Epidermal melanocyte (primary cell): Measurements from ENCODE around the gene MTMR11.
"Not testable (repeated sequence)": the region's sequence is repeated elsewhere in the genome, so short reads cannot be mapped to it uniquely, and the experiment has no call there.

Source experiments
- DNase-seq: peaks from one replicate; pipeline ENCODE4 v3.0.0; 2011; ENCODE audit warnings: low spot score; ENCODE audit not compliant: insufficient read length

The MTMR11 gene

DNA sequence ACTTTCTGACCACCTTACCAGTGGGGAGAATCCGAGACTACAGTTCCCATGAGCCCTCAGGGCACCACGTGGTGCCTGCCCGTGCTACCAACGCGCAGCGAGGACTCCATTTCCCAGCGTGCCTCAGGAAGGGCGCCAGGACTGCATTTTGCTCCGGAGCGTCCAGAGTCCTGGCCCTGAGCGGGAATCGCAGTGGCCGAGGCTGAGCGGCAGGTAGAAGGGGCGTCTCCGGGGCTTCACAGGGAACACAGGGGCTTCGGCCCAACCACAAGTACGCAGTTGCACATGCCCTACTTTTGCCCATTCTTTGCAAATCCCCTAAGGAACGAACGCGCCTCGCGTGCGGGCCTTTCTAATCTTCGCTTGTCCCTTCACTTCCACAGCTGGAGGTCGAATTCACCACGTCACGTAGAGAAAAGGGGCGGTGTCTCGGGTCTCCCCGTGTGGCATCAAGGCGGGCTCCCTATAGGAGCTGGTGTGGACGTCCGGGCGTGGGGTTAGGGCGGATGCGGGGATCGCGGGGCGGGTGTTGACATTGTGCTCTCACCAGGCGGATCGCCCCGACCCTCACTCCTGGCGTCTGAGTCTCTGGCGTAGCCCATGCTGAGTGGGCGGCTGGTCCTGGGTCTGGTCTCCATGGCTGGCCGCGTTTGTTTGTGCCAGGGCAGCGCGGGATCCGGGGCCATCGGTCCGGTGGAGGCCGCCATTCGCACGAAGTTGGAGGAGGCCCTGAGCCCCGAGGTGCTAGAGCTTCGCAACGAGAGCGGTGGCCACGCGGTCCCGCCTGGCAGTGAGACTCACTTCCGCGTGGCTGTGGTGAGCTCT is 37.0 kb downstream of the MTMR11 start, which contains the start of gene BOLA1:
BOLA1 (plus strand) TSS at position 109 of the 825 bp plus-strand sequence; CDS start at position 601, 492 bp downstream.
- peak; percentile 99 for DNase-seq

GRCh38 chr1:149896575-149896974 is 40.1 kb downstream of the MTMR11 start:
- DNase-seq: no peak

DNA sequence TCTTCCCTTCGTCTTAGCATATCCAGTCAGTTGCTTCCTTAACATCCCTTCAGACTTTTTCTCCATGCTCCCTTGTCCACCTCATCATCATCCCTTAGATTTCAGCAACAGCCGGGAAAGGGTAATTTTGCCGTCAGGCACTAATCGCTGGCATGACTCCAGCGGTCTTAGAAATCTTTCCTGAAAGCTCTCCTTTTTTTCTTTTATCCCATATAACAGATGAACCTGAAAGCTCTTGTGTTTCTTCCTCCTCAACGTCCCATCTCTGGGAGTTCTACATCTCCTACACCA is 47.7 kb downstream of the MTMR11 start:
- DNase-seq: no peak

DNA sequence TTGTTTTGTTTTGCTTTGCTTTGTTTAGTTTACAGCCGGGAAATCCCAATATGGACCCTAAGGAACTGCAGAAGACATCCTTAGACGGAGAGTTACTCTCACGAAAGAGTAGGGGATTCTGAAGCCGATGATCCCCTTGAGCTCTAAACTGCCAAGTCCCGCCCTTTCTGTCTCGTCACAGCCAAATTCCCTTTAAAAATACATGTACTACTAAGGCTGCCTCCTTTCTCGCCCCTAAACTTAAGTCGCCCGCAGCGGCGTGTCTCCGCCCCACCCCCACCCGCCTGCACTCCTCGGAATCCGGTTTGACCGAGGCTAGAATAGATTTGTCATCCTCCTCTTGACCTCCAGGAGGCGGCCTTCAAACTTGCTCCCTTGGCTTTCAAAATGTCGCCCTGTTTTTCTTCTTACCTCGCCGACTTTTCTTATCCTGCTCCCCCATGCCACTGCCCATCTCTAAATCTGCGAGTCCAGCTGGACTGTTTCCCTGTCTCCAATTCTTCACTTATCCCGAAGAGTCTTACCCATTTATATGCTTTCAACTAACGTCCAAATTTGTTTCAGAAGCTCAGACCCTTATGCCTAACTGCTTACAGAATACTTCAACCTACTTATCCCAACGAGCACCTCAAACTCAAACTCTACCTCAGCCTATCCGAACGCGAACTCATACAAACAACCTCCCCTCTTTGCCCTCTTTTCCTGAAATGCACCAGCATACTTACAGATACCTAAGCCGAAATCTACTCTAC is 48.3 kb downstream of the MTMR11 start:
- DNase-seq: no peak

GRCh38 chr1:149887456-149888246 is 49.0 kb downstream of the MTMR11 start:
- peak; percentile 52 for DNase-seq

DNA sequence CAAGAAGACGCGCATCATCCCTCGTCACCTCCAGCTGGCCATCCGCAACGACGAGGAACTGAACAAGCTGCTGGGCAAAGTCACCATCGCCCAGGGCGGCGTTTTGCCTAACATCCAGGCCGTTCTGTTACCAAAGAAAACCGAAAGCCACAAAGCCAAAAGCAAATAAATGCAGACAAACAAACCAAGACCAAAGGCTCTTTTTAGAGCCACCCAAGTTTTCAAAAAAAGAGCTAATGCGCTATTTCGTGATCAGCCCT is 49.6 kb downstream of the MTMR11 start:
- not testable (repeated sequence) for DNase-seq

DNA sequence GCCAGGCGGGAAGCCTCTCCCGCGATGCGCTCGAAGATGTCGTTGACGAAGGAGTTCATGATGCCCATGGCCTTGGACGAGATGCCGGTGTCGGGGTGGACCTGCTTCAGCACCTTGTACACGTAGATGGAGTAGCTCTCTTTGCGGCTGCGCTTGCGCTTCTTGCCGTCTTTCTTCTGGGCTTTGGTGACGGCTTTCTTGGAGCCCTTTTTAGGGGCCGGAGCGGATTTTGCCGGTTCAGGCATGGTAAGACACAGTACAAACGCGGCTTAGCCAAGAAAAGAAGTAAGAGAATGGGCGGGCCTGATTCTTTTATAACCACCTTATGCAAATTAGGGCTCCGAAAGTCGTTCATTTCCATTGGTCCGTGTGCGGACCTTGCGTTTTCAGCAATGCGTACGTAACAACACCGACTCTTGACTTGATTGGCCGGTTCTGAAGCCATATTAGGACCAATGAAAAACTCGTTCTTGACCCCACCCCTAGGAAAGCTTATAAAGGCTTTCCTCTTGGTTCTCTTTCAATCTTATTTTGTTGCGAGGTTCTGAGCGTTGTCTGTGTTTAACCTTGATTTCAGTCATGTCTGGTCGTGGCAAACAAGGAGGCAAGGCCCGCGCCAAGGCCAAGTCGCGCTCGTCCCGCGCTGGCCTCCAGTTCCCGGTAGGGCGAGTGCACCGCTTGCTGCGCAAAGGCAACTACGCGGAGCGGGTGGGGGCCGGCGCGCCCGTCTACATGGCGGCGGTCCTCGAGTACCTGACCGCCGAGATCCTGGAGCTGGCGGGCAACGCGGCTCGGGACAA is 50.1 kb downstream of the MTMR11 start:
- peak; percentile 64 for DNase-seq

DNA sequence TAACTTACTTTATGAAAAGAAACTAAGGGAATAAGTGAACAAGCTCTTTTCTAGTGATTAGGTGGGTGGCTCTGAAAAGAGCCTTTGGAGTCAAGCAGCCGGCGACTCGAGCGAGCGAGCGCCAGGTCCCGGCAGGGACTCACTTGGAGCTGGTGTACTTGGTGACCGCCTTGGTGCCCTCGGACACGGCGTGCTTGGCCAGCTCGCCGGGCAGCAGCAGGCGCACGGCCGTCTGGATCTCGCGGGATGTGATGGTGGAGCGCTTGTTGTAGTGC is 50.6 kb downstream of the MTMR11 start:
- DNase-seq: not testable (repeated sequence)

DNA sequence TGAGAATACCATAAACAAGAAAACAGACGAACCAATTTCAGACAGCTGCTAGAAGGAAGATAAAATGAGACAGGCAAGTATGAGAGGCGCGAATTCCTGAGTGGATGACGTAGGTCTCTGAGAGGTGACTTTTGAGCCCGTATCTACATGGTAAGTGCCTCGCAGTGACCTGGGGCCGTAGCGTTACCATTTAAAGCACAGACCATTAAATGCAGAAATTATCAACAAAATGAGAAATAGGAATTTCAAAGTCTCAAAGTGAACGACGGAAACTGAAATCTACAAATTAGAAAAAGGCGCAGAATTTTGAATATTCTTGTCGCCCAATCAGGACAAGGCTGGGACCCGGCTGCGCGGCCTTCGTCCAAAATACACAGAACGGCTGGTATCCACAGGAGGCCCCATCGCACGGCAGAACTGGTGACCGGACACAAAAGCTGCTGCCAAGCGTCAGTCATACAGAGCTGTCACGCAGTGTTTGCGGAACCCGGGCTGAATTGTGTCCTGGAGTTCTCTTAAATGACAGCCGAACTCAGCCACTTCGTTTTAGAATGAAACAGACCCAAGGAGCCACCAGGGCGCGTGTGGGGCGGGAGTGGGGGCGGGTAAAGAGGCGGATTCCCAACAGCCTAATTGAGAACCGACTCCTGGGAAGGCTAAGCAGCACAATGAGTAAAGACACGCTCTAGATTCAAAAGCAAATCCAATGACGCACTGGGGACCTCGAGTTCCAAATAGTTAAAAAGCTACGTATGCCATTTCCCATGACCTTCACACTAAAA is 51.1 kb downstream of the MTMR11 start:
- peak; percentile 42 for DNase-seq

GRCh38 chr1:149884433-149885338 is 52.0 kb downstream of the MTMR11 start:
- no peak for DNase-seq

DNA sequence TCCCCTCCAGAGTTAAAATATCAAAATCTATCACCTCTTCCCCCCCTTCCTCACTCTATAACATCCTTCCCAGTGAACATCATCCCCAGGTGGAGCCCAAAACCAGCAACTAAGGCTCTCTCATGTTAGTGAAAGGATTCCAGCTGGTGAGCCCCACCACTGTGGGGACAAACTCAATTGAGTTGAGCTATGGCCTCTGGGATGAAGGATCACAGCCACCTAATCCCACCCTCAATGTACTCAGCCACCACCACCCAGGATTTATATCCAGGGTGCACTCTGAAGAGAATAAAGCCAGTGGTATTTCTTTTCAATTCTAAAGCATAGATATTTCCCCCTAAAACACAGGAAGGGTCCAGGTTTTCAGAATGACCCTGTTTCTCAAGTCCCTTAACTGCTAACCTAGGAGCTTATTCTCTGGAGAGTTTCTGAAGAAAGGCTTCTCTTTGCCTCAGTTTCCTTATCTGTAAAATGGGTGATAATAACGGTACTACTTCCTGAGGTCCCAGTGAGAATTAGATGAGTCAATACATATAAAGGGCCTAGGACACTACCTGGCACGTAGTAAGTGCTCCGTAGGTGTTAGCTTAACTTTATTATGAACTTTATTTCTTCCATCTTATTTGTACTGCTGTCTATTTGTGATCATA is 53.0 kb downstream of the MTMR11 start:
- DNase-seq: no peak

GRCh38 chr1:149881876-149882275 is 54.8 kb downstream of the MTMR11 start:
- DNase-seq: no peak

DNA sequence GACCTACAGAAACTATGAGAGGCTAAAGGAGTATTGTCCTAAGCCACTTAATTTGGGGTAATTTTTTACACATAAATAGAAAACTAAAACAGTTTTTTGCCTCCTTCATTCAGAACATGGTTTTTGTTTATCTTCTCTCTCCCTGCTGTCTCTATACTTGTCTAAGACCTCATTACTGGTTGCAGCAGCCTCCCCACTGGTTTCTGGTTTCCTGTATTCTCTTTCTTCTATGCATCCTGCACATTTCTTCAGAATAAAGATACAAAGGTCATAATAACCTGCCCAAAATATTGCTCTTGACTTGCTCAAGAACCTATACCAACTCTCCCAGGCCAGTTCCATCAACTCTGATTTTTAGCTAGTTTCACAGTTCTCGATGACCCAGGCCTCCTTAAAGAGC is 57.1 kb downstream of the MTMR11 start:
- no peak for DNase-seq
